GM21717 (cell line): ENCODE measurements around the gene ADCY5.

Experiments used
- ATAC-seq: cut with Tn5 transposase; IDR thresholded peaks from one replicate; pipeline ENCODE4 v1.9.1; 2021; ENCODE audit warnings: mild to moderate bottlenecking, moderate library complexity; ENCODE audit not compliant: unreplicated experiment

Gene ADCY5

GRCh38 chr3:123431007-123431657 is 17.8 kb downstream of the ADCY5 start:
- ATAC-seq: no peak

GRCh38 chr3:123430266-123430665 is 18.6 kb downstream of the ADCY5 start:
- no peak for ATAC-seq

GRCh38 chr3:123429362-123430125 is 19.3 kb downstream of the ADCY5 start:
- no peak for ATAC-seq

GRCh38 chr3:123424999-123425712 is 23.7 kb downstream of the ADCY5 start:
- ATAC-seq: no peak

- ATAC-seq: no peak
Observed at GRCh38 chr3:123424321-123424998, 24.4 kb downstream of the ADCY5 start.

GRCh38 chr3:123423806-123424205 is 25.1 kb downstream of the ADCY5 start:
- no peak for ATAC-seq

GRCh38 chr3:123423031-123423430 is 25.9 kb downstream of the ADCY5 start:
- ATAC-seq: no peak

- ATAC-seq: no peak
Observed at GRCh38 chr3:123422457-123422856, 26.4 kb downstream of the ADCY5 start.

- no peak for ATAC-seq
Observed at GRCh38 chr3:123421353-123422174, 27.3 kb downstream of the ADCY5 start.

- no peak for ATAC-seq
Observed at GRCh38 chr3:123420416-123420968, 28.4 kb downstream of the ADCY5 start.

- ATAC-seq: no peak
Observed at GRCh38 chr3:123419850-123420297, 29.0 kb downstream of the ADCY5 start.

GRCh38 chr3:123419181-123419849 is 29.6 kb downstream of the ADCY5 start:
- no peak for ATAC-seq

- no peak for ATAC-seq
Observed at GRCh38 chr3:123416647-123417046, 32.2 kb downstream of the ADCY5 start.

- no peak for ATAC-seq
Observed at GRCh38 chr3:123416173-123416572, 32.7 kb downstream of the ADCY5 start.

GRCh38 chr3:123414973-123415775 is 33.7 kb downstream of the ADCY5 start:
- no peak for ATAC-seq

- no peak for ATAC-seq
Observed at GRCh38 chr3:123412811-123413604, 35.9 kb downstream of the ADCY5 start.

- ATAC-seq: no peak
Observed at GRCh38 chr3:123412076-123412475, 36.8 kb downstream of the ADCY5 start.
